Stimulated activated CD4-positive, alpha-beta T cell treated with anti-CD3 and anti-CD28 coated beads, TNF-alpha, amount 100 ng/mL, for 4 hours (primary cell): ENCODE measurements around the gene CLEC20A.

Experiments used
- DNase-seq, 3 experiments: peaks; one replicate each; pipeline ENCODE4 v3.0.0-alpha.2; 2020; ENCODE audit warnings: low read depth in 3 of 3

Gene CLEC20A

DNA sequence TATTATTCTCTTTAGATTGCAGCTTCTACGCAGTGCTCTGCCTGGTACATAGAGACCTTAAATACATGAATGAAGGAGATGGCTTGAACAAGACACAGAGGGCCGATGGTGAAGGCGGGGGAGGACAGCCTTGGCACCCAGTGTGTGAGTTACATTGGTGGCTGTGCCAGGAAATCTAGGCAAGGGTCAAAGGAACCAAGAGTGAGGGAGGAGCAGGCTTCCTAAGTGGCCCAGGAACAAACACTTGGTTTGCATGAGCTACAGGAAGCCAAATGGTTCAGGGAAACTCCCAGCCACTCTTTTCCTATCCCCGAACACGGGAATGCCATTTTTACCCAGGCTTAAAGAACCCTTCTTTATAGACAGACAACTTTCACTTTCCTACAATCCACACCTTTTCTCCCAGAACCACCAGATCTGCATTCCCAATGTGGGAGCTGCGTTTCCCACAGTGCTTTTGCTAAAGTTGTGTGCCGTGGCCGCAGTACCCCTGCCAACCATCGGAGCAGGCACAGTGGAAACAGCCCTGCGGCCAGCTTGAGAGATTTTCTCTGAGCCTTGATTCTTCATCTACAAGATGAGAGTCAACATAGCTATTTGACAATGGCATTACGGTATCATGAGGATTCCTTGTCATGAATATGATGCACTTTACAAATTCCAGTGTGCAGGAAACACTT lies 3.5 kb upstream of the CLEC20A start:
- no peak for DNase-seq

- DNase-seq = no peak
These were observed 2.3 kb upstream of the CLEC20A start for GRCh38 chr1:178498896-178499675.

DNA sequence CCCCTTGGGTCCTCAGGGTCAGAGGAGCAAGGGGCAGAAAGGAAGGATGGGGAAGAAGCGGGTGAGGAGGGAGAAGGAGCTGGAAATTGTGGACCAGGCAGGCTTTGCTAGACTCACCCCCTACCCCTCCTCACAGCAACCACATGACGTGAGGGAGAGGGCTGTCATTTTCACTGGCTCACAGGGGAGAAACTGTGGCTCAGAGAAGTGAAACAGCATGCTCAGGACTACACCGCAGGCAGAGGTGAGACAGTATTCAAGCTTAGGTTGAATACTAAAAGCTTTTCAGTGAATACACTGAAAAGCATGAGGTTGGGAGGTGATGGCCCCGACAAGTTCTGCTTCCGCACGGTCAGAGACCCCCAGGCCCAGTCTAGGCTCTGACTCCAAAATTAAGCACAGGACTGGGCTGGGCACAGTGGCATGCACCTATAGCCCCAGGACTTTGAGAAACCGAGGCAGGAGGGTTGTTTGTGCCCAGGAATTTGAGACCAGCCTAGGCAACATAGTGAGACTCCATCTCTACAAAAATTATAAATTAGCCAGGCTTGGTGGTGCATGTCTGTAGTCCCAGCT lies 1.2 kb upstream of the CLEC20A start:
- DNase-seq = no peak

- no peak for DNase-seq
These were observed 889 bp downstream of the CLEC20A start for GRCh38 chr1:178495741-178496409.

- no peak for DNase-seq
These were observed 1.6 kb downstream of the CLEC20A start for GRCh38 chr1:178495158-178495557.

DNA sequence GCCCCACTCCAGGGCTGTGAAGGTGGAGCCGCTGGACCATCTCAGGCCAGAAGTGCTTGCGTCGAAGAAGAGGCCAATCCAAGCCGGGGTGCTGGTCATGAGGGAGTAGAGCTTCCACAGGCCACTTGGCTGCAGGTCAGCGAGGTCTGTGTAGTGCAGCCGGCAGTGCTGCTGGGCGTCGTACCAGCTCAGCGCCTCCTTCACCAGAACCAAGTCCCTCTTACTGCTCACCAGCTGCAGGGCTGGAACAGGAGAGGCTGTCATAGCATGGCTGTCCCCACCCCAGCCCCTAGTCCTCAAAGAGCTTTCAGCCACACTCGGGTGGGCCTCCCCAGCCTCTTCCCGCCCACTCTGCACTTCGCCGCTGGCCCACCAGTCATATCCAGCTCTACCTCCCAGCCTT lies 2.2 kb downstream of the CLEC20A start:
- DNase-seq = no peak

DNA sequence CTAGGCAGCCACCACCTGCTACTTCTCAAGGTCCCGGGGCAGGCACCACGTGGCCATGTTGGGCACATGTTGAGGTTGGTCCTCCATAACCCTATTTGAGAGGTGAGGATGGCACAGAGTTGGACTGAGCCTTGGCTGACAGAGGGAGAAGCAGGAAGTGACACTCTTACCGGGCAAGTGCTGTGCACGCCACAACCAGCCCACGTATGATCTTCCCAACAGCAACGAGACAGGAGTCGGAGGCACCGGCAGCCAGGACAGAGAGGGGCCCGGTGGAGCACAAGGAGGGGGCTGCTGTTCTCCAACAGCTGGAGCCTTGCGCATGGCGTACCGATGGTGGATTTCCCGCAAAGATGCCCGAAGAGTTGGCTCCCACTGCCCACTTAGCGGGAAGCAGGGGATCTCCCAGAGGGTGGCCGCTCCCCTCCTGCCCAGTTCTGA lies 3.4 kb downstream of the CLEC20A start:
- no peak for DNase-seq

- no peak for DNase-seq
These were observed 4.4 kb downstream of the CLEC20A start for GRCh38 chr1:178492341-178492740.

DNA sequence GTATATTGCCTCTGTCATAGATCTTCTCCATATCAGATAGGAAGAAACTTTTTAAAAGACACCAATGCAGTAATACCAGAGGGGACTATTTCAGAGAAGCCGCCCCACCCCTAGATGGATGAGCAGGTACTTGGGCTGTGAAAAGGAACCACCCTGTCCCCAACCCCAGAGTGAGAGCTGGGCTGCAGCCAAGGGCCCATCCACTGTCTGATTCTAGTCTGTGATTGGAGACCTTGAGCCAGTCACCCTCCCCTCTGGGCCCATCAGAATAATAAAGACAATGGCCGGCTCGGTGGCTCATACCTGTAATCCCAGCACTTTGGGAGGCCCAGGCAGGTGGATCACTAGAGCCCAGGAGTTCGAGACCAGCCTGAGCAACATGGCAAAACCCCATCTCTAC lies 5.0 kb downstream of the CLEC20A start:
- no peak for DNase-seq

DNA sequence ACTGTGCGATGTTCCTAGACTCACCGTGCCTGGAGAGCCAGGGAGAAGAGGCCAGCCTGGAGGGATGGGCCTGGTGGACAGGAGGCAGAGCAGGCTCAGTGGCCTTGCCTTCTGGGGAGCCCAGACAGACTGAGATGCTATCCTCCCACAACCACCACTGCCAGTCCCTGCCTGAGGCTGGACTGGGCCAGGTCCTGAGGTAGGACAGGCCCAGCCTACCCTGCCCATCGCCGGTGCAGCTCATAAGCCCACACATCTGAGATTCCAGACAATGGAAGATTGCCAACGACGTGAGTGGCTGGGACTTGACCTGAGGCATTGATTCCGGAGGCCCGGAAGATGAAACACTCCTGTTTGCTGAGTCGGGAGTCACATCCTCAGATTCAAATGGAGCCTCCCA lies 5.8 kb downstream of the CLEC20A start:
- no peak for DNase-seq

GRCh38 chr1:178490136-178490535 lies 6.6 kb downstream of the CLEC20A start:
- no peak for DNase-seq

GRCh38 chr1:178489399-178489798 lies 7.4 kb downstream of the CLEC20A start:
- DNase-seq = no peak

DNA sequence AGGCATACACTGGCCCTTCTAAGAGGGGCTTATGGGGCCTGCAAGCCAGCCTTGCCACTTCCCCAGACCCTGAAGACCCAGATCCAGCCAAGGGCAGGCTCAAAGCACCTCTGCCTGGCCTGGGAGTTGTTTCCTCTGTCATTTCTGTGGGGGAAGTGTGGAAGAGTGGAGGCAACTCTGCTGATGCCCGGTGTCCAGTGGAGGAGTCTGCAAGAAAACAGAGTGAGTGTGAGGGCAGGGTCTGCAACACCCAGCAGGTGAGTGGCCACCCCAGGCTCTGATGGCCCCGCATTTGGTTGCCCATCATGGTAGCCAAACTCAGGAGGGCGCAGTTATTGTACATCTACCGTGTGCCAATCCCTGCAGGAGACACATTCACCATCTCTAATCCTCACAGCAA lies 8.4 kb downstream of the CLEC20A start:
- no peak for DNase-seq

GRCh38 chr1:178487070-178487615 lies 9.6 kb downstream of the CLEC20A start:
- DNase-seq = no peak

GRCh38 chr1:178486100-178487069 lies 10.4 kb downstream of the CLEC20A start:
- no peak for DNase-seq

- DNase-seq = no peak
These were observed 11.2 kb downstream of the CLEC20A start for GRCh38 chr1:178485541-178485981.

DNA sequence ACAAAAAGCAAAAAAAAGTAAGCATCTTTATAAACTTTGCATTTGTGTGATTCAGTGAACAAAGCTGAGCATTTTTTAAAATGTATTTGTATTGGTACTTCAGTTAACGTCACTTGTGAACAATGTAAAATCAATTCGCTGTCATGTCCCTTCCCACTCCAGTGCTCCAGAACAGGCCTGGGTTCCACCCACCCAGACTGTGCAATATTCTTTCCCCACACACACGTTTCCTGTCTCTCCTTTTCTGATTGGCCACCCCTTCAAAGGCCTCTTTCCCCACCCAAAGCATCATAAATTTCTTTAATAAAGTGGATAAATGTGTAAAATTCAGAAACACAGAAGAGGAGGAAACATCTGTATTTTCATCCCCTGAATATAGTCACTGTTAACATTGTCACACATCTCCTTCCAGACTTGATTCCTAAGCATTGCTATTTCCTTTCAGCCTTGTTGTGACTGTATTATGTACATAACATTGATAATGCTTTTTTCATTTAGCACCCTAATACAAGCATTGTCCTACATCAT lies 12.0 kb downstream of the CLEC20A start:
- DNase-seq = no peak

DNA sequence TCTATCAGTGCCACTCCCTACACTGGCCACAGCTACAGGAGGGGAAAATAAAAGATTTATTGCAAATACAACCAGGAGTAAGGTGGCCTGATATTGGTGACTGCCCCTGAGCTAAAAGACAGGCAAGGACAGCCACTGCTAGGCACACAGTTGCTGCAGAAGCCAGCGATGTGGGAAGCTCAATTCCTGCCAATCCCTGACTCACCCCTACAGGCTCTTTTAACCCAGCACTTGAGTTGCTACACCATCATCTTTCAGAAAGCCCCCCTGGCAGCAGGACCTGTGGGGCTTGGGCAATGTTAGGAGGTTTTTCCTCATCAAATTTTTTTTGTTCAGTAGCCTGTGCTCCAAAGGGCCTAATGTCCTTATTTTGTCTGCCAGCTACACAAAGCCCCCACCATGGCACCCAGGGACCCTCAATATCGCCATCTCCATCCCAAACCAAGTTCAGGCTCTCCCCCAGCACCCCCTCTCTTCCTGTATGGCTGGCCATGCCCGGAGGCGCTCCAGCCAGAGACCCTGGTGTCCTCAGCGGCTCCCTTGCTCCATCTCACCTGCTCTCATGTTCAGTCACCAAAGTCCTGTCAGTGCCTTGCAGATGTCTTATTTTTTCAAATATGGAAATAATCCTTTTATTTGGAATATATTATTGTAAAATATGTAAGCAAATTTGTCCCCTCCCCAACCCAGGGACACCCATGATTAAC lies 13.4 kb downstream of the CLEC20A start:
- DNase-seq = no peak

DNA sequence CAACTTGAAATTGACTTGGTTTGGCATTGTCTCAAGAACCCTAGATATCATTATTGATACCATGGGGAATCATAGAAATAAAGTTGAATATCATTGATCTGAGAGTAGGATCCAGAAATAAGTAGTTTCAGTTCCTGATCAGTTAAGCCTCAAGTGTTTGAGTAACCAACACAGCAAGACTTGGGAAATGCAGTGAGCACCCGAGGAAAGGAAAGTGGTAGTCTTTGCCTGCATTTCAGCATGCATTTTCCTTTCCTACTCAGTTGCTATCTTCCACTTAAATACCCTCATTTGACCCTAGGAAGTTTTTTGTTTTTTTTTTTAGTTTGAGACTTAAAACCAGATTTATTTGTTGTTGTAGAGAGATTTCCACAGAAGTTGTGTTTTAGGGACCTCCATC lies 18.9 kb downstream of the CLEC20A start:
- DNase-seq = no peak

GRCh38 chr1:178477373-178477772 lies 19.4 kb downstream of the CLEC20A start:
- DNase-seq = no peak
